GM18505 (cell line): Measurements from ENCODE around the gene MORC3.
"Not testable (repeated sequence)": the region's sequence is repeated elsewhere in the genome, so short reads cannot be mapped to it uniquely, and the experiment has no call there.

ENCODE experiments used
- ATAC-seq: cut with Tn5 transposase; IDR thresholded peaks from one replicate; pipeline ENCODE4 v1.9.1; 2021; ENCODE audit not compliant: unreplicated experiment
- POLR2A ChIP-seq: IDR thresholded peaks from 4 replicates; pipeline ENCODE4 v1.6.1; 2011; ENCODE audit warnings: borderline replicate concordance; ENCODE audit not compliant: insufficient read depth, insufficient read length; ENCODE audit errors: extremely low read depth

MORC3 gene

DNA sequence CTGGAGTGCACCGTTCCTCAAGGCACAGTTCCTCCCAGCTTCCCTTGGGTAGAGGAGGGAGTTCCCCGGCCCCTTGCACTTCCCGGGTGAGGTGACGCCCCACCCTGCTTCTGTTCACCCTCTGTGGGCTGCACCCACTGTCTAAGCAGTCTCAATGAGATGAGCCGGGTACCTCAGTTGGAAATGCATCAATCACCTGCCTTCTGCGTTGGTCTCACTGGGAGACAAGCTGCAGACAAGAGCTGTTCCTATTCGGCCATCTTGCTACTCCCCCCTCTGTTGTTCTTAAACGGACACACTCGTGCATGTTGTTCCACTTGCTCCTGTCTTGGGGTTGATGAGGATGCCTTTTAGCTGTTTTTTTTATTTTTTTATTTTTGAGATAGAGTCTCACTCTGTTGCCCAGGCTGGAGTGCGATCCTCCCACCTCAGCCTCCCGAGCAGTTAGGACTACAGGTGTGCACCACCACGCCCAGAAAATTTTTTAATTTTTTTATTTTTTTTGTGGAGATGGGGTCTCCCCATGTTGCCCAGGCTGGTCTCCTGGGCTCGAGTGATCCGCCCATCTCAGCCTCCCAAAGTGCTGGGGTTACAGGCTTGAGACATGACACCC lies 3.0 kb upstream of the MORC3 start:
- no peak for TF ChIP-seq POLR2A
- ATAC-seq = no peak

DNA sequence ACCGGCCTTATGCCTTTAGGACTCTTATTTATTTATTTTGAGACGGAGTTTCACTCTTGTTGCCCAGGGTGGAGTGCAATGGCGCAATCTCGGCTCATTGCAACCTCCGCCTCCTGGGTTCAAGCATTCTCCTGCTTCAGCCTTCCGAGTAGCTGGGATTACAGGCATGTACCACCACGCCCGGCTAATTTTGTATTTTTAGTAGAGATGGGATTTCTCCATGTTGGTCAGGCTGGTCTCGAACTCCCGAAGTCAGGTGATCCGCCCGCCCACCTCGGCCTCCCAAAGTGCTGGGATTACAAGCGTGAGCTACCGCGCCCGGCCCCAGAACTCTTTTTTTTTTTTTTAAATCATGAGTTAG lies 611 bp upstream of the MORC3 start:
- ATAC-seq = not testable (repeated sequence)

DNA sequence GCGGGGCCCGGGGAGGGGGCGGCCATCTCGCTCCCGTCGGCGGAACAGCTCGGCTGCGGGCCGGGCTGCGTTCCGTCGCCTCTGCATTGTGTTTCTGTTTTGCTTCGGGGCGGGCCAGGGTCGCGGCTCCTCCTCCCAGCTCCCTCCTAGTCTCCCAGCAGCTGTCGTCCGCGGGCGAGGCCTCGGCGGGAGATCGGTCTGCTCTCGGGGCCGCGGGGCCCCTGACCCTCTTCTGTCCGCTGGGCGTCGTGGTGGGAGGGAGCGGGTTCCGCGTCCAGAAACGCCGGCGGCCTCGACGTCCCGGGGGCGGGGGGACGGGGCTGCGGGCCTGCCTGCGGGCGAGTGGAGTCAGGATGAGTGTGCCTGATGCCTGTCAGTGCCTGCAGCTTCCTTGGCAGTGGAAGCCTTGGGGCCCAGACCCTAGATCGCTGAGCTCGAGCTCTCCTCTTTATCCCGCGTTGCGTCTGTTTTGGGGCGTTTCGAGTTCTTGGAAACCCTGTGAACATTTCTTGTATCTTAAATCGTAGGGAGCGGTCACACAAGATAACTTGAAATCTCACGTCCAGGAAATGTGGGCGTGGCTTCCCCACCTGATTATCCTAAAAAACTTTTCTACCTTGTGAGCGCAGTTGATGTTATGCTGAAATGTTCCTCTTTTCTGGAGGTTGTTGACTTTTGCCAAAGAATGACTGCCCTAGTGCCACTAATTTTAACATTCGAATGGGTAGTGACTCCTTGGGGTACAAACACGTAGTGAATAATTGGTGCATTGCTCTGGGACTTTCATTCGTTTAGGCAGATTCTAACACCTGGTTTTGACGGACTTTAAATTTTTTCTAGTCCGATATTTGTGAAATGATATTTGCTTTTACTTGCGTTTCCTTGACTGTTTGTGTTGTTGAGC lies 676 bp downstream of the MORC3 start:
- peak; percentile 3 for TF ChIP-seq POLR2A
- ATAC-seq = no peak

DNA sequence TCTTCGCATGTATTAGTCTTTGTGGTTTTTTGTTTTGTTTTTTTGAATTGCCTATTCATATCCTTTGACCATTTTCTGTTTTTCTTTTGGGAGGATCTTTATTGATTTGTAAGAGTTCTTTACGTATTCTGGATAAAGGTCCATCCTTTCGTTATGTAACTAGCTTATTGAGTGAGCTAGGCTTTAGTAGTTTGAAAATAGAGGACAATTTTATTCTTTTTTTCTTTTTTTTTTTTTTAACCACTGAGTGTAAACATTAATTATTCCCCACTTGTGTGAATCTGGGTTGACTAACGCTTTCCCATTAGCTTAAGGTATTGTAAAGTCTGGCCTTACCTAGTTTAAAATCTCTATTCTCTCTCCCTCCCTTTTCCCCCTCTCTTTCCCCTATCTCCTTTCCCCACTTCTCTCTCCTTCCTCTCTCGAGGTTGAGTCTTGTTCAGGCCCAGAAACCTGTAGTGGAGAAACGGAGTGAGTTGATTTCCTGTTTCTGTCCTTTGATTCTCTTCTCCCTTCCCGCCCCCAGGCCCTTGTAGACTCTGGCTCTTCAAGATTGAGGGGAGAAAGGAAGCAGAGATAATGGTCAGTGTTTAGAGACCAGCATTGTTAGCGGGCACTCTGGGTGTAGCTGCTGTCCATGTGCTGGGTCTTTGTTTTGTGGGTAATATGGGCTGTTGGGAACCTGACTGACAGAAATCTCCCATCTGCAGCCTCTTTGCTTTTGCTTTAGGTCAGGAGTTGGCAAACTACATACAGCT lies 1.5 kb downstream of the MORC3 start:
- no peak for TF ChIP-seq POLR2A
- no peak for ATAC-seq

DNA sequence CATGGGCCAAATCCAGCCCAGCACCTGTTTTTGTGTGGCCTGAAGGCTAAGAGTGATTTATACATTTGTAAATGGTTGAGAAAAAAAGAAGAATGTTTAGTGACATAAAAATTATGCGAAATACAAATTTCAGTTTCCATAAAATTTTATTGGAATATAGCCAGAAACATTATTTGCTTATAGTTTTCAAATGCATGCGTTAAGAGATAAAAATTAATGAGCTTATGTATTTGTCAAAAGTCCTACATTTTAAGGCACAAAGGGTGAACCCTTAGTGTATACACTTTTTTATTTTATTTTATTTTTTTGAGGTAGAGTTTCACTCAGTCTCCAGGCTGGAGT lies 2.1 kb downstream of the MORC3 start:
- no peak for ATAC-seq
- TF ChIP-seq POLR2A = no peak

DNA sequence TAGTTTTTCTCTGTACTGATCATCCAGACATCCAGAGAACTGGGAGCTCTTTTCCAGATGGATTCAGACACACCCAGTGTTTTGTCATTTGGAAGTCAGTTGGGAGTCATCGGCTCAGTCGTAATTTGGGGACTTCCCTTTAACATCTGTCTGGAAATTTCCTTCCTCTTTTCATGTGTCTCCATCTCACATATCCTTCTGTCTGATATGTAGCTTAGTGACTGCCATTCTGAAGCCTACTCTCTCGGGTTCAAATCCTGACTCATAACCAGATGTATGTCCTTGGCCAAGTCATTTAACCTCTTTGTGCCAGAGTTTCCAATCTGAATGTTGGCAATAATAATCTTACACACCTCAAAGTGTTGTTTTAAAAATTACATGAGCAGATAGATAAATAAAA lies 3.0 kb downstream of the MORC3 start:
- no peak for ATAC-seq

DNA sequence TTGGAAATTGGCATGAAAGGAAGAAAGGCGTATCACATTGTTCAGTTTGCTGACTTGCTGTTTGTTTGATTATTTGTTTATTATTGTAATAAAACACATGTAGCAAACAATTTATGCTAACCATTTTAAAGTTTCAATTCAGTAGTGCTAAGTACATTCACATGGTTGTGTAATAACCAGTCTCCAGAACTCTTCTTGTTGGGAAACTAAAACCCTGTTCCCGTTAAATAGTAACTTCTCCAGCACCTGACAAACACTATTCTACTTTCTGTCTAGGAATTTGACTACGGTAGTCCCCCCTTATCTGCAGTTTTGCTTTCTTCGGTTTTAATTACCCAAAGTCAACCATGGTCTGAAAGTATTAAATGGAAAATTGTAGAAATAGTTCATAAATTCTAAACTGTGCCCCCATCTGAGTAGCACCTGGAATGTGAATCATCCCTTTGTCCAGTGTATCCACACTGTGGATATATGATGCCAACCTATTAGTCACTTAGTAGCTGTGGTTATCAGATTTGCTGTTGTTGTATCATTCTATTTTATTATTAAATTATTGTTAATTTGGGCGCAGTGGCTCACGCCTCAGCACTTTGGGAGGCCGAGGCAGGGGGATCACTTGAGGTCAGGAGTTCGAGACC lies 5.5 kb downstream of the MORC3 start:
- no peak for TF ChIP-seq POLR2A
- ATAC-seq = no peak

More for the DNA sequence above, 3.0 kb downstream of the MORC3 start:
- no peak for TF ChIP-seq POLR2A

DNA sequence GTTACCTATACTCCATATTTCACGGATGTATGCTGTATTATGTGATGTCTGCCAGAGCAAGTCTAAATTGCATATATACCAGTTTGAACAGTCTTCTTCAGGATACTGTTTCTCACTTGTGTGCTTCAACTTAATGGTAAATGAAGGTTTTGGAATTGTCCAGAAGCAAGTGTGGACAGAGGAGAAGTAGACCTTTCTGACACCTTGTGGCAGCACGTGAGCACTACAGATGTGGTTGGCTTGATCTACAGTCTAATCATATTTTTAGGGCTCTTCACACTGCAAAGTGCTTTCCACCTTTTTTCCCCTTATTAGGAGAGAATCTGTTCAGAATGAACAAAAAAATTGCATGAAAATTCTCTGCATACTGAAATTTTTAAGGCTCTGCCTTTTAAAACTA lies 10.9 kb downstream of the MORC3 start:
- TF ChIP-seq POLR2A = no peak
- no peak for ATAC-seq

DNA sequence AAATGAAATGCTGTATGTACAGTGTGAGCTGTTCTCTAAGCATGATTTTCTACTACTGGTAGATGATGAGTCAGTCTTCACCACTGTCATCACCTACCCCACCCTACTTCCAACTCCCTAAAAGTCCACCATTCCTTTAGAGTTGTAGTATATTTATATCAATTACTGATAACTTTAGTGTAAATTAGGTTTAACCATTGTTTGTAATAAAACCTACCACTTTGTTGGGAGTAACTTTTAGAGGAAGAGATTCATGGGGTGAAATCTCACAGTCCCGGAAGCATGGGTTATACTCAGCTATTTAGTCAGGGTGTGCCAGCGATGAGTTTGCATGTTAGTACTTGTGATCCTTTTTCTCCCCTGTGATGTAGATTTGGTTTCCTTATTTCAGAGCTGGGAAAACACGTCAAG lies 17.1 kb downstream of the MORC3 start:
- no peak for TF ChIP-seq POLR2A
- ATAC-seq = no peak

DNA sequence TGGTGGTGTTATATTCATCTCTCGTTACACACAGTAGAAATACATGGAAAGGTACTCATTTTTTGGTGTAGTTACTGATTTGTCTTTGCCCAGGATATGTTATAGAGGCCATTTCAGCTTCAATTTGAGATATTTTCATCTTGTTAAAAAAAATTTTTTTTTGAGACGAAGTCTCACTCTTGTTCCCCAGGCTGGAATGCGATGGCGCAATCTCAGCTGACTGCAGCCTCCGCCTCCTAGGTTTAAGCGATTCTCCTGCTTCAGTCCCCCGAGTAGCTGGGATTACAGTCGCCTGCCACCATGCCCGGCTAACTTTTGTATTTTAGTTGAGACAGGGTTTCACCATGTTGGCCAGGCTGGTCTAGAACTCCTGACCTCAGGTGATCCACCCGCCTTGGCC lies 19.0 kb downstream of the MORC3 start:
- no peak for TF ChIP-seq POLR2A
- ATAC-seq = no peak

DNA sequence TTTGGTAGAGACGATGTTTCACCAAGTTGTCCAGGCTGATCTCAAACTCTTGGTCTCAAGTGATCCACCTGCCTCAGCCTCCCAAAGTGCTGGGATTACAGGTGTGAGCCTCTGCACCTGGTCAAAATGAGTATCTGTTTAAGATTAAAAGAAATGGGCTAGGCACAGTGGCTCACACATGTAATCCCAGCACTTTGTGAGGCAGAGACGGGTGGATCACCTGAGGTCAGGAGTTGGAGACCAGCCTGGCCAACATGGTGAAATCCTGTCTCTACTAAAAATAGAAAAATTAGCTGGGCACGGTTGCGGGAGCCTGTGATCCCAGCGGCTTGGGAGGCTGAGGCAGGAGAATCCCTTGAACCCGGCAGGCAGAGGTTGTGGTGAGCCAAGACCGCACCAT lies 22.6 kb downstream of the MORC3 start:
- ATAC-seq = not testable (repeated sequence)

DNA sequence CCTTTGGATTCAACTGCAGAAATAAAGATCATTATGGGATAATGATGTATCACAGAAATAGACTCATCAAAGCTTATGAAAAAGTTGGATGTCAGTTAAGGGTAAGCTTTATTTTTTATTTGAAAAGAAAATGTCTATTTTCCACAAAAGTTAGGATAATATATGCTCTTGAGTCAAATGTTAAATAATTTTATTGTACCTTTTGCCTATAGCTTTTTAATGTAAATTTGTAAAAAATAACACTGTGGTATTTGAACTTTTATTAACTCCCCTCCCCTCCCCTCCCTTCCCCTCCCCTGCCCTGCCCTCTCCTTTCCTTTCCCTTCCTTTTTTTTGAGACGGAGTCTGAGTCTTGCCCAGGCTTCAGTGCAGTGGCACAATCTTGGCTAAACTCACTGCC lies 24.9 kb downstream of the MORC3 start:
- TF ChIP-seq POLR2A = no peak
- no peak for ATAC-seq

DNA sequence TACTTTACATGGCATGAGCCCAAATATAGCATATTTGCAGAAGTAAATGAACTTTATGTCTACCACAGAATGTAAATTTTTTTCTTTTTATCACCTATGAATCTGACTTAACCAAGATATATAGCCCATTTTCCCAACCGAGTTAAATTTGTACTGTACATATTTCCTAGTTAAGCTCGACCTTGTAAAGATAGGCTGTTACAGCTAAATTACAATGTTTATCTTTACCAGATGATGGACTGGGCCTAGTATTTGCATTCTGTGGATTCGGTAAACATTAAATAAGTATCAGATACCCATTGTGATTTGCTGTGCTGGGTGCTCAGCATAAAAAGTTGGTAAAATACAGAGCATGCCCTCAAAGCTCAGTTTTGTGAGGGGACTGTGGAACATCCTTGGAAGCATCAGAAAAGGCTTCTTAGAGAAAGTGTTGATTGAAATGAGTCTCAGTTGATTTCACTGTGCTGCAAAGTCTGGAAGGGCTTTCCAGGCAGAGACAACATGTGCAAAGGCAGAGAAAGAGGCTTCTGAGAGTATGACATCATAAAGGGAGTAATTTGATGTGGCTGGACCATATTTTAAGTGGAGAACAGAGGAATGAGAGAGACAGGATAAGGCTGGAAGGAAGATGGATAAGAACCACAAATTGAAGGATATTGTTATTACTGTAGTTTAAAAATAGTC lies 27.4 kb downstream of the MORC3 start:
- ATAC-seq = no peak
- no peak for TF ChIP-seq POLR2A
